GM19023 (cell line): ENCODE data around the gene CCDC107.

Experiments used
- ATAC-seq: cut with Tn5 transposase; IDR thresholded peaks from one replicate; pipeline ENCODE4 v1.9.1; 2021; ENCODE audit warnings: mild to moderate bottlenecking, moderate library complexity; ENCODE audit not compliant: unreplicated experiment

CCDC107 gene

GRCh38 chr9:35659340-35659739, 1.2 kb downstream of the CCDC107 start:
- no peak for ATAC-seq

GRCh38 chr9:35660966-35661415, 2.9 kb downstream of the CCDC107 start:
- no peak for ATAC-seq

GRCh38 chr9:35661756-35662350, 3.8 kb downstream of the CCDC107 start:
- no peak for ATAC-seq

- ATAC-seq: no peak
Observed at GRCh38 chr9:35662437-35662836, 4.3 kb downstream of the CCDC107 start.

- peak; percentile 64 for ATAC-seq
Observed at GRCh38 chr9:35664531-35665470, 6.7 kb downstream of the CCDC107 start, which contains the start of gene ARHGEF39. Gene ARHGEF39 (minus strand): TSS chr9:35665195. CDS start chr9:35665169, 26 bp downstream.

- ATAC-seq: no peak
Observed at GRCh38 chr9:35665471-35665818, 7.4 kb downstream of the CCDC107 start.

GRCh38 chr9:35666045-35666444, 8.0 kb downstream of the CCDC107 start:
- no peak for ATAC-seq

GRCh38 chr9:35666549-35666948, 8.5 kb downstream of the CCDC107 start:
- ATAC-seq: no peak

GRCh38 chr9:35667939-35668338, 9.8 kb downstream of the CCDC107 start:
- no peak for ATAC-seq

GRCh38 chr9:35669331-35670145, 11.4 kb downstream of the CCDC107 start:
- no peak for ATAC-seq

GRCh38 chr9:35673132-35674024, 15.3 kb downstream of the CCDC107 start, which contains the start of gene CA9:
Gene CA9 (plus strand): TSS chr9:35673928. CDS start chr9:35673960, 32 bp downstream.
- ATAC-seq: no peak

GRCh38 chr9:35674025-35674361, 15.9 kb downstream of the CCDC107 start:
- ATAC-seq: no peak

GRCh38 chr9:35675204-35675603, 17.1 kb downstream of the CCDC107 start:
- no peak for ATAC-seq

- ATAC-seq: no peak
Observed at GRCh38 chr9:35675732-35676392, 17.8 kb downstream of the CCDC107 start.

- ATAC-seq: no peak
Observed at GRCh38 chr9:35679091-35679490, 21.0 kb downstream of the CCDC107 start.

- no peak for ATAC-seq
Observed at GRCh38 chr9:35679766-35680330, 21.8 kb downstream of the CCDC107 start.

GRCh38 chr9:35680331-35681105, 22.4 kb downstream of the CCDC107 start:
- ATAC-seq: peak; percentile 71

- ATAC-seq: no peak
Observed at GRCh38 chr9:35681341-35682002, 23.4 kb downstream of the CCDC107 start.
